ENCODE data around the gene GPRIN3.

Gene GPRIN3

GRCh38 chr4:89290727-89291516 lies 16.7 kb downstream of the GPRIN3 start:
- DNase-seq (ENCODE audit: low read depth in 2 of 2), result no peak

GRCh38 chr4:89289312-89289711 lies 18.3 kb downstream of the GPRIN3 start:
- no peak for DNase-seq (ENCODE audit: low read depth in 2 of 2)

- no peak for DNase-seq (ENCODE audit: low read depth in 2 of 2)
These were observed 19.2 kb downstream of the GPRIN3 start for GRCh38 chr4:89288430-89288829.

DNA sequence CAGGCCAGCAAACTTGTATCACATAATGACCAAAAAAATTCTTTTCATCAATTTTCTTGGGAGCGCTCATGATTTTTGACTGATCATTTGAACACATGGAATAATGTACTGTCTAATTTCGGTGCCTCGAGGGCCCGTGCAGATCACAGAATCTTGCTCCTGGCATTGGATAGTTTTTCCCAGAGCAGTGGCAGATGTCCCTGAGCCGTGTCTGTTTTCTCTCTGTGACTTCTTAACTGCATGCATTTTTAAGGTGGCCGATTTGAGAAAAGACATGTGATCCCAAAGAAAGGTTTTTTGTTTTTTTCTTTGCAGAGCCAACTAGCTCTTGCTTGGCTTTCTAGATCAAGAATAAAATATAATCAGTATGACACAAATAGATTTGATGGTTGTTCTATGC lies 19.7 kb downstream of the GPRIN3 start:
- DNase-seq (ENCODE audit: low read depth in 2 of 2), result no peak

GRCh38 chr4:89285745-89286144 lies 21.9 kb downstream of the GPRIN3 start:
- DNase-seq (ENCODE audit: low read depth in 2 of 2), result no peak

DNA sequence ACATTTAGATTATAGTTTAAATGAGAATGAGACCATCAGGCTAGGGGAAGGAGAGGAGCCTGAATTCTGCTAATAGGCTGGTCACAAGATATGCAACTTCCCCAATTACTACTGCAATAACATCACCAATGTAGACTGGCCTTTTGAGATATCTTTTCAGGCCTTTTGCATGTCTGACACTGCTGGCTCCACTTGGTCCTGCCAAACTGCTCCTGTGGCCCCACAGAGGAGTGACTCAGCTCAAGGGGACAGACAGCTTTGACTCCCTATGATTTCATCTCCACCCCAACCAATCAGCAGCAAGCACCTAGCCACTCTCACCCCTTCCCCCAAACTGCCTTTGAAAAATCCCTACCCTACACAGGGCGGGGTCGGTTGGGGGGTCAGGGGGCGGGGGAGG lies 22.8 kb downstream of the GPRIN3 start:
- no peak for DNase-seq (ENCODE audit: low read depth in 2 of 2)

DNA sequence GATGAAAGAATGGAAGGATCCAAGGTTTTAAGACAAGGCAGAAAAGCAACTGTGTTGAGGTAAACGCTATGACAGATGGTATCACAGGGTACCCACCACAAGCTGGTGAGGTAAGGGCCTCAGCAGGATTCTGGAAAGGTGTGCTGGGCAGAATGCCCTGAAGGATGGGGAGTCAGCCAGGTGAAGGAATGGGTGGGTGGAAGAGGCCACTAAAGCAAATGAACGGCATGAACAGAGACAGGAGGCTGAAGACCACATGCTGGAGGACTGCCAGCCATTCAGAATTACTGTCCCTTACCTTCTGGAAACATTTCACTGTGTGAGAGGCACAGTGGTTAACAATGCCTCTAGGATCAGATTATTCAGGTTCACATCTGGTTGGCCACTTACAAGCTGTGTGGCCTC lies 23.6 kb downstream of the GPRIN3 start:
- no peak for DNase-seq (ENCODE audit: low read depth in 2 of 2)

DNA sequence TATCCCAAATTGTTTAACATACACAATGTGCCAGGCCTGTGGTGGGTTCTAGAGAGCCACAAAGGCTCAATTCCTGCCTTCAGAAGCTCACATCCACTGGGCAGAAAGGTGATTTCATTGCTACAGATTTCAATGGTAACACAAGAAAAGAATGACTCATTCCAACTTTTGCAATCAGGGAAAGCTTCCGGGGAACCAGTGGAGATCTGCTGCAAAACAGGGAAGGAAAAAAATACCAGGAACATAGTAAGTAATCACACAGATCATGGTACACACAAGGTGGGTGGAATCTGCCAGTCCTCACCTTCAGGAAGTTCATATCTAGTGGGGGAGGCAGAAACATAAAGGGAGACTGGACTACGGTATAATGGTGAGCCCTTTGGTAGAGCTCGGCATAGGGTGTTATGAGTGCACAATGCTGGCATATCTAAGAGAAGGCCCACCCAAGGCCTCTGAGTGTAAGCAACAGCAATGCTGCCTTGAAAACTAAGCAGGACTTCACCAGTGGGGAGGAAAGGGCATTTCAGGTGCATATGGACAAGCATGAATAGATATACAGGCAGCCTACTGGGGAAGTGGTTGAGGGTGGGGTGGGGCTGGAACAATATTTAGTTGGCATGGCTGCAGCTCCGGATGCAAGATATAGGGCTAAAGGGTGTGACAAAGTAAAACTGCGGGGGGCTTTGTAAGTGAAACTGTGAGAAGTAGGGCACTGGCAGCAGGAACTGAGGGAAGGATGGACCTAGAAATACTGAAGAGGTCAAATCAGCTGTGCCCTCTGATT lies 24.2 kb downstream of the GPRIN3 start:
- no peak for DNase-seq (ENCODE audit: low read depth in 2 of 2)

GRCh38 chr4:89279385-89279784 lies 28.2 kb downstream of the GPRIN3 start:
- DNase-seq (ENCODE audit: low read depth in 2 of 2), result no peak

DNA sequence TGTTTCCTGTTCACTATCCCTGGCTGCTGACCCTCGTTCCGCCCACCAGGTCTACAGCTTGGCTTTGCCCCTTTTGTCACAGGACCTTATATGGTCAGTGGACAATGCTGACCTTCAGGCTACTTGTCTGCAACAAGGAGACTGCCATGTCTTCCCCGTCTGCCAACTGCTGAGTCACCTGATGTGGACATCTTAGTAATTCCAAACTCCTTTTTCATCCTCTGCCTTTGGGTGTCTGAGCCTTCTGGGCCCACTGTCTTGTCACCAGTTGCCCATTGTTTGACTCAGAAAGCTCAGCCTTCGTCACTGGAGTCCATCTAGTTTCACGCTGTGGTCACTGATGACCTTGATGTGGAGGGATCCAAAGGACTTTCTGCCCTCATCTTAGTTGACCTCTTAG lies 30.2 kb downstream of the GPRIN3 start:
- no peak for DNase-seq (ENCODE audit: low read depth in 2 of 2)

GRCh38 chr4:89276296-89276695 lies 31.3 kb downstream of the GPRIN3 start:
- DNase-seq (ENCODE audit: low read depth in 2 of 2), result no peak

- DNase-seq (ENCODE audit: low read depth in 2 of 2), result no peak
These were observed 32.0 kb downstream of the GPRIN3 start for GRCh38 chr4:89275587-89275986.

- no peak for DNase-seq (ENCODE audit: low read depth in 2 of 2)
These were observed 33.9 kb downstream of the GPRIN3 start for GRCh38 chr4:89273741-89274141.

GRCh38 chr4:89270792-89271191 lies 36.8 kb downstream of the GPRIN3 start:
- no peak for DNase-seq (ENCODE audit: low read depth in 2 of 2)

DNA sequence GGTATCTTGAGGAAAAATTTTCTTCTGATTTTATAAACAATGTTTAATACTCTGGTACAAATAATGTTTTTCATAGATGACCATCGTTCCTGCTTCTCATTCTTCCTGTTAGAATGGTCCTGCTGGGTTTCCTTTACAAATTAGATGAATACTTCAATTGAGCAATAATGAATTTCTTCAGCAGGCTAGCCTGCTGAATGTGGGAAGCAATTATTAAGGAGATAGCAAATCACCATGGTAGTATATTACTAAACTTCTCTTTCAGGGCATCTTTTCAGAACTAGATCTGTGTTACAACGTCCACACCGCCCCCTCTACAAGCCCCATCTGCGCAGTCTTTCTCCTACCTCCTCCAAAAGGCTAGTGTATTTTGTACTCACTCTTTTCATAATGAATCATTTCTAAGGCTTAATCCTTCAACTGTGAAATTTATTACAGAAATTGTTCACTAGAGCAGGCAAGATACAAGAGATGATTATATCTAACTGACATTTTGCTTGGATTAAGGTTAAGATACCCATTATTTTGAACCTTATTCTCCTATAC lies 38.4 kb downstream of the GPRIN3 start:
- DNase-seq (ENCODE audit: low read depth in 2 of 2), result no peak

DNA sequence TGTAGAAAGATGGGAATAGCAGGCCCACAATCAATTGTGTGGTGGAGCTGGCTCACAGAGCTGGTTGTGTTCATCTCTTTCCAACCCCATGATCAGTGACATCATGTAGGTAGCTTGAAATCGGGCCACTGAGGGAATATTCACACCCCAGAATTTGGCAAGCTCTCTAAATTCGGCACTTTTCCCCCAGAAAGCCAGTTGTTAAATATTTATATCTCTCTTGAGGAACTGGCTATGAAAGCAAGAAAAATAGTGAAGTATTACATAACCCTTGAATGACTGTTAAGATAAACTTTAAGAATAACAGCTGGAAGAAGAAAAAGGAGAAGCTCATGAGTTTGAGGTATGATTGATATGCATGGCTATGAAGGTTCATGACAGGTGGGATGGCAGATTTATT lies 38.9 kb downstream of the GPRIN3 start:
- DNase-seq (ENCODE audit: low read depth in 2 of 2), result no peak

DNA sequence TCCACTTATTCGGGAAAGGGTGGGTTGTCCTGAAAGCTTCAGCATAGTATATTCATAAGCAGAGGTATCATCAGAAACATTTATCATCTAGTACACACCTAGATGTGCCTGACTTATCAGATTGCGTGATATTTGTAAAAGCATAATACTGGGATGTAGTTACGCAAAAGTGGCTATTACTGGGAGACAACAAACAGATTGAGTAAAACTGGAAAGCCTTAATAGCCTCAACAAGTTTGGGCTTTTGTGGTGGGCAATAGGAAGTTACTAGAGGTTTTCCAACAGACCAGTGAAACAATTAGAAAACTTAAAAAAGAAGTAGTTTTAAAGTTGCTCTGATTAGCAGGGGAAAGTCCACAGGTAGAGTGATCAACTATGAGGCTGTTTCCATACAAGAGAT lies 39.8 kb downstream of the GPRIN3 start:
- DNase-seq (ENCODE audit: low read depth in 2 of 2), result no peak

DNA sequence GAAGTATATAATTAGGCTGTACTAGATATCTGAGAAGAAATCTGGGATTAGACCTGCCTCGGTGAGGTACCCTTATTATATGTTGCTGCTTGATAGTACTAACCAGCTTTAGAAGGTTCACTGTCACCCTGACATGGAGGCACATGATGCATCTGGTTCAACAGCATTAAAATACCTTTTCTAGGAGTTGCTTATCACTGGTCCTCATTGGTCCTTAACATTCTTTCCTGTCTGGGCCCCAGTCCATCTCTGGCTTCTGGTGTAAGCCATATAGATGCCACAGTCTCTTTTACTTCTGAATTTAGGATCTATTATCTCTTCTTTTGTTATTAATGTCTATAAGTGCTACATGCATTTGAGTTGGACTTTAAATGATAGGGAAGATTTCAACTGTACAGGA lies 40.2 kb downstream of the GPRIN3 start:
- no peak for DNase-seq (ENCODE audit: low read depth in 2 of 2)

- no peak for DNase-seq (ENCODE audit: low read depth in 2 of 2)
These were observed 41.5 kb downstream of the GPRIN3 start for GRCh38 chr4:89266128-89266527.

- no peak for DNase-seq (ENCODE audit: low read depth in 2 of 2)
These were observed 44.3 kb downstream of the GPRIN3 start for GRCh38 chr4:89263265-89263664.

- no peak for DNase-seq (ENCODE audit: low read depth in 2 of 2)
These were observed 48.1 kb downstream of the GPRIN3 start for GRCh38 chr4:89259301-89260028.

DNA sequence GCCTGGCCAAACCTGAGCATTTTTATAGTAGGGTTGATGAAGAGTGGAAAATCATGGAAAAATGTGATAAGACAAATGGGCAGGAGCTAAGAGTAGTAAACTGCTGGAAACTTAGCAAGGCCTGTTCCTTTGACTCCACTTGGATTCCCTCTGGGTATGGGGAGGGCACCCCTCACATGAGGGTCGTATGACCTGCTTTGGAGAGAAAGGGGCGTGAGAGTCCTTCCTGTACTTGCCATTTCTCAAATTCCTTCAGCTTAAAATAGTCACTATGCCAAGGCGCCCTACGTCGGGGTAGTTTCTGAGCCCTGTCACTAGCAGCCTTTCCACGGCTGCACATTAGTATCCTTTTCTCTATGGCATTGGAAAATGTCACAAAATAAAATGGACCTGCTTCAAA lies 49.1 kb downstream of the GPRIN3 start:
- no peak for DNase-seq (ENCODE audit: low read depth in 2 of 2)

All from fibroblast of skin of left quadriceps (primary cell).